Activated T-cell treated with anti-CD3 and anti-CD28 coated beads, Interleukin-2, amount 50 U/mL, for 4 hours (primary cell): ENCODE results near the gene GMCL1. TPM values are rescaled to one million over a fixed set of nuclear protein-coding genes. Genes with fewer than 3 reads are reported as not detected.
"Not testable (repeated sequence)": the region's sequence is repeated elsewhere in the genome, so short reads cannot be mapped to it uniquely, and the experiment has no call there.

ENCODE experiments used
- ATAC-seq, 2 donors: fragments of 200-7000 bp; cut with Tn5 transposase; one replicate each; pipeline ENCODE4 v1.10.0; 2021
- DNase-seq: peaks from one replicate; pipeline ENCODE4 v3.0.0-alpha.2; 2020
- H3K27me3 Mint-ChIP-seq: one replicate; pipeline ENCODE4 v1.8.0; 2021; ENCODE audit warnings: low read depth, mixed read lengths
- H3K36me3 Mint-ChIP-seq: one replicate; pipeline ENCODE4 v1.8.0; 2022; ENCODE audit warnings: mixed read lengths; ENCODE audit not compliant: insufficient read depth
- H3K4me1 Mint-ChIP-seq: one replicate; pipeline ENCODE4 v1.8.0; 2021; ENCODE audit warnings: low read depth, mixed read lengths
- H3K4me3 Mint-ChIP-seq: one replicate; pipeline ENCODE4 v1.8.0; 2021; ENCODE audit warnings: mild to moderate bottlenecking, moderate library complexity, mixed read lengths
- H3K9me3 Mint-ChIP-seq: one replicate; pipeline ENCODE4 v1.8.0; 2021; ENCODE audit warnings: mixed read lengths
- total RNA-seq, 3 donors: library from RNA; stranded (reverse); gene quantifications; one replicate each; pipeline ENCODE4 v1.2.1, GENCODE V29; 2021

GMCL1 gene
- total RNA-seq, 3 donors from 2014 or later = 10.4 to 16.4 (median 12.3) TPM

DNA sequence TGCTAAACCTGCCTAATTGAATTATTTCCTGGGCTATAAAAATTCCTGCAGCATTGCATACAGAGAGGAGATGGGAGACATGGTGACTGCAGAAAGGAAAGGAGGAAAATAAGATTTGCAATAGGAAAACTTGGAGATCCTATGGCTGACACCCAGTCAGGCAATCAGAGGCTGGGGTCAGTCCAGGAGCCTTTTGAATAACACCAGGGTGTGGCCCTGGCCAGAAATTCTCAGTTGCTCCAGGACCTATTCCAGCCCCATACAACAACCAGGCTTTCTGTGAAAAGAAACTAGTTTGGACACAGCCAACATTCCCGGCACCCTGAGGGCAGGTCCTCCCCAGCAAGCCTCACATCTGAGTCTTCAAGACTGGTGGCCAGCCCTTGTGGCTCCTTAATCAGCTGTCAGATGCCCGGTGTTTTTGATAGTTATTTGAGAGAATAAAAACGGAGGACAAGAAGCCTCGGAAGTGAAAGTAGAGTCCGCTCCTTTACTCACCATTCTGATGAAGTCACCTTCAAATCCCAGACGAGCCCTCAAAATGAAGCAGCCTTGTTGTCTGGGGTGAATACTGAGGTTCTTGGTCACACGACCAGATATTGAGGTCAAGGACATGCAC lies 31.1 kb upstream of the GMCL1 start:
- H3K36me3 Mint-ChIP-seq = peaks cover 3% of the 10 kb centered on the region
- no peaks in the 10 kb centered on the region for H3K27me3 Mint-ChIP-seq
- no peak overlapping the region for H3K4me3 Mint-ChIP-seq
- no peak for DNase-seq
- no peak for ATAC-seq
- no peaks in the 10 kb centered on the region for H3K9me3 Mint-ChIP-seq
- peaks cover 8% of the 10 kb centered on the region for H3K4me1 Mint-ChIP-seq

GRCh38 chr2:69798909-69799526 lies 30.4 kb upstream of the GMCL1 start:
- Mint-ChIP-seq H3K4me1 (peaks cover 12% of the 10 kb centered on the region), H3K4me3 (no peak overlapping the region), H3K9me3 (no peaks in the 10 kb centered on the region), H3K27me3 (no peaks in the 10 kb centered on the region), H3K36me3 (peaks cover 3% of the 10 kb centered on the region)
- DNase-seq (no peak), ATAC-seq (peak in 1 of 2 donors; percentile 28)

DNA sequence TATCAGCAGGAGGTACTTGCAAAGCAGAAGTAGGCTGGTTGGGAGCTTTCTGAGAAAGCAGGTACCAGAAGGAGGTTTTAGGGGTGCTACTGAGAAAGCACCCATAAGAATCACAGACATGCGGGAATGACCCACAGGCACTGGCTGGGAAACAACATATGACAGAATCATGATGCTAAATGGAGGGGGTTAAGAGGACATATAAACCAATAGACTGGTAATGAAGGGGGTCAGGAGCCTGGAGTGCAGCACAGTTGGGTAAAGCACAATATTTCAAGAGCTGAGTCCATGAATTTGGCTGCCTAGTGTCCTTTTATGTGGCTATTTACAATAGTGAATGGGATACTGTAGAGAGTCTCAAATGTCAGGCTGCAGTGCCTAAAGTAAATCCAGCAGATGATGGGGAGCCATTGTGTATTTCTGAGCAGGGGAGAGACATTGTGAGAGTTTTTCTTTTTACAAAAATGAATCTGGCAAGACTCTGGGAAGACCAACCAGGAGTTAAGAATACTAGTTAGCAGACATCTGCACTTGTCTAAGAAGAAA lies 27.6 kb upstream of the GMCL1 start:
- no peak for ATAC-seq
- no peak for DNase-seq
- H3K9me3 Mint-ChIP-seq = no peaks in the 10 kb centered on the region
- H3K4me3 Mint-ChIP-seq = no peak overlapping the region
- H3K36me3 Mint-ChIP-seq = peaks cover 9% of the 10 kb centered on the region
- H3K4me1 Mint-ChIP-seq = peaks cover 20% of the 10 kb centered on the region
- H3K27me3 Mint-ChIP-seq = no peaks in the 10 kb centered on the region

GRCh38 chr2:69802781-69803367 lies 26.6 kb upstream of the GMCL1 start:
- not testable (repeated sequence) for H3K9me3 Mint-ChIP-seq, H3K36me3 Mint-ChIP-seq, H3K27me3 Mint-ChIP-seq, ATAC-seq, H3K4me3 Mint-ChIP-seq, DNase-seq
- H3K4me1 Mint-ChIP-seq = peaks cover 20% of the 10 kb centered on the region

- H3K4me1 Mint-ChIP-seq = peaks cover 16% of the 10 kb centered on the region
- ATAC-seq (no peak), DNase-seq (no peak)
- peaks cover 9% of the 10 kb centered on the region for H3K36me3 Mint-ChIP-seq
- no peak overlapping the region for H3K4me3 Mint-ChIP-seq
- no peaks in the 10 kb centered on the region for H3K9me3 Mint-ChIP-seq
- H3K27me3 Mint-ChIP-seq = no peaks in the 10 kb centered on the region
Measured at GRCh38 chr2:69804416-69804815, 25.0 kb upstream of the GMCL1 start.

DNA sequence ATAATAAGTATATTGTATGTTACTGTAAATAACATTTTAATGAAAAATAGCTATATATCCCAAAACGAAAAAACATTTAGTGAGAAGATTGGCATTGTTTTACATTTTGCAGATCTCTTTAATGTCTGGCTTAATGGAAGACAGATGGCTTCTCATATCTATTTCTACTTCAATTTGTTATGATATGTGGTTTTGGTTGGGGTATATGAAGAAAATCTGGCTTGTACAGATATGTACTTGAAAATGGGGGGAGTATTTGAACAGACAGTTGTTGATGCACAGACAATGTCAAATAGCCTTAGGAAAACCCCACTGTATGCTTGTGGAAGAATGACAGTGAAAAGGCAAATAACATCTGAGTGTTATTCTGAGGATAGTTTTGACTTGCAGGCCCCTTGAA lies 23.6 kb upstream of the GMCL1 start:
- Mint-ChIP-seq H3K4me1 (peaks cover 16% of the 10 kb centered on the region), H3K9me3 (no peaks in the 10 kb centered on the region), H3K27me3 (no peaks in the 10 kb centered on the region), H3K4me3 (no peak overlapping the region), H3K36me3 (peaks cover 6% of the 10 kb centered on the region)
- DNase-seq (no peak), ATAC-seq (no peak)

DNA sequence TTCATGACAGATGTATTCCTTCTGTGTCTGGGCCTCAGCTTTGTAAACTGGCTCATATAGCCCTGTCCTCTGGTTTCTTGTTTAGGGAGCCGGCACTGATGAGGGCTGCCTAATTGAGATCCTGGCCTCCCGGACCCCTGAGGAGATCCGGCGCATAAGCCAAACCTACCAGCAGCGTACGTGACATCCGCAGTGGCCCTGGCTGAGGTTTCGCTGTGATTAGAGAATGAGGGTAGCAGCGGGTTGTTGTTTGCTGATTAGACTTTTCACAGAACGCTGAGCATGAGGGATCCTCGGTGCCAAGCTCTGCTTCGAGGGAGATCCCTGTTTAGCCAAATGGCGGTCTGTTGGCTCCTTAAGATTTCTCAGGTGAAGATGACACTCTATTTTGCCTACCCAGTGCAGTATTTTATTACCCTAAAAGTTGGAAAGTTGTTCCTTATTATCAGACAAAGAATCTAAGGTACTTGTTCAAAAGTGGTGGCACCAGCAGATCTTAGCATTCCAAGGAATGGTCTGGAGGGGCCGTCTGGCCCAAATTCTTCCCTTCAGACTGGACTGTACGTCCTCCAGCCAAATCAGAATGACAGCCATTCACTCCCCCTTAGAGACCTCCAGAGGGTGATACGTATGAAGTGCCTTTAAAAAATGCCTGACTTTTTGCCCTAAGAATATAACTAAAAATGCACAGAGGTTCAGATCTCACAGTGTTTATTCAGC lies 21.5 kb upstream of the GMCL1 start:
- no peak for ATAC-seq
- Mint-ChIP-seq H3K4me3 (no peak overlapping the region), H3K36me3 (peaks cover 10% of the 10 kb centered on the region), H3K27me3 (no peaks in the 10 kb centered on the region), H3K9me3 (no peaks in the 10 kb centered on the region), H3K4me1 (peaks cover 15% of the 10 kb centered on the region)
- DNase-seq = no peak

DNA sequence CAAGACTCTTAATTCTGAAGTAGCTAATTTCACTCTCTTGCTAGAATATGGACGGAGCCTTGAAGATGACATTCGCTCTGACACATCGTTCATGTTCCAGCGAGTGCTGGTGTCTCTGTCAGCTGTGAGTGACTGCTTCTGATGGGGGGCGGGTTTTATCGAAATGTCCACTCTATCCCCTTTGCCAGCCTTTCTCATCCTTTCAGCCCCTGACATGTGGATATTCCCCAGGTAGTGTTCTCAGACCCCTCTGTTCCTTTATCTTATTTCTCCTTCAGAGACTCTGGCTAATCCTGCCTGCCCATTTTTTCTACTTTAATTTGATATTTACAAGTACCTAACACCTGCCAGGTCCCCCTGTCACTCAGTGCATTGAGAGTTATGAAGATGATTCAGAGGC lies 18.9 kb upstream of the GMCL1 start:
- no peaks in the 10 kb centered on the region for H3K9me3 Mint-ChIP-seq
- DNase-seq = no peak
- no peak overlapping the region for H3K4me3 Mint-ChIP-seq
- no peaks in the 10 kb centered on the region for H3K4me1 Mint-ChIP-seq
- H3K27me3 Mint-ChIP-seq = no peaks in the 10 kb centered on the region
- H3K36me3 Mint-ChIP-seq = peaks cover 7% of the 10 kb centered on the region
- ATAC-seq = no peak

- no peaks in the 10 kb centered on the region for H3K27me3 Mint-ChIP-seq
- ATAC-seq (no peak), DNase-seq (no peak)
- no peaks in the 10 kb centered on the region for H3K9me3 Mint-ChIP-seq
- H3K36me3 Mint-ChIP-seq = peaks cover 7% of the 10 kb centered on the region
- H3K4me1 Mint-ChIP-seq = no peaks in the 10 kb centered on the region
- H3K4me3 Mint-ChIP-seq = no peak overlapping the region
Measured at GRCh38 chr2:69811018-69811417, 18.4 kb upstream of the GMCL1 start.

DNA sequence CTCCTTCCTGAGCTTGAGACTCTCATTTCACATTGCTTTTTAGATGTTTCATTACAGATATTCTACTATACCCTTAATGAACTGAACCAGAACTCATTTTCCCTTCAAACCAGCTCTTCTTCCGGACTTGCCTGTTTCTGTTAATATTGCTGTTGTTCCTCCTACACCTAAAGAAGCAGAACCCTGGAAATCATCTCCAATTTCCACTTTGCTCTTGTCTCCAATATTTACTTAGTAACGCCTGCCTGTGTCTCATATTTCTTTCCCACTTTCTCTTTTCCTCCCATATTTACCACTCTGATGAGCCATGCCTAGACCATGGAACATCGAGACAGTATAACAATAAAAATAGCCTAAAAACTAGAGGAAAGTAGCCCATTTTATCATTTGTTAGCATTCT lies 17.9 kb upstream of the GMCL1 start:
- H3K9me3 Mint-ChIP-seq = no peaks in the 10 kb centered on the region
- no peak overlapping the region for H3K4me3 Mint-ChIP-seq
- ATAC-seq (no peak), DNase-seq (no peak)
- H3K4me1 Mint-ChIP-seq = peaks cover 2% of the 10 kb centered on the region
- peaks cover 4% of the 10 kb centered on the region for H3K36me3 Mint-ChIP-seq
- H3K27me3 Mint-ChIP-seq = no peaks in the 10 kb centered on the region

DNA sequence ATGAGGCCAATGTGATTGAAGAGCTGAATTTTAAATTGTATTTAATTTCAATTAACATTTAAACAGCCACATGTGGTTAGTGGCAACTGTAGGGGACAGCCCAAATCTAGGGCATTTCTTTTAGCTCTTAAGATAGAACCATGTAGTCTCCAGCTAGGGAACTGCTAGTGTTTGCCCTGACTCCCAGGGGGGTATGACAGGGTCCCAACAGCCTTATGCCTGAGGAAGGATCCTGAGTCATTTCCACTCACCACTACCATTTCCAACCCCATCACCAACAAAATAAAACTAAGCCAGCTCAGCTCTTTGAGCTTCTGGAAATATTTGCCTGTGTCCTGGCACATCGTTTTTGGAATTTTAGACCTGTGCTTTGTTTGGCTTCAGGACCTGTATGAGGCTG lies 13.7 kb upstream of the GMCL1 start:
- no peak overlapping the region for H3K4me3 Mint-ChIP-seq
- H3K9me3 Mint-ChIP-seq = no peaks in the 10 kb centered on the region
- H3K4me1 Mint-ChIP-seq = peaks cover 6% of the 10 kb centered on the region
- ATAC-seq = no peak
- DNase-seq = no peak
- H3K27me3 Mint-ChIP-seq = no peaks in the 10 kb centered on the region
- H3K36me3 Mint-ChIP-seq = peaks cover 7% of the 10 kb centered on the region

GRCh38 chr2:69816923-69817542 lies 12.4 kb upstream of the GMCL1 start:
- H3K27me3 Mint-ChIP-seq = no peaks in the 10 kb centered on the region
- H3K9me3 Mint-ChIP-seq = no peaks in the 10 kb centered on the region

GRCh38 chr2:69817729-69818501 lies 11.5 kb upstream of the GMCL1 start:
- Mint-ChIP-seq H3K36me3 (peaks cover 5% of the 10 kb centered on the region), H3K9me3 (no peaks in the 10 kb centered on the region), H3K4me3 (no peak overlapping the region), H3K27me3 (no peaks in the 10 kb centered on the region), H3K4me1 (peaks cover 6% of the 10 kb centered on the region)
- DNase-seq (no peak), ATAC-seq (no peak)

More at GRCh38 chr2:69816923-69817542, 12.4 kb upstream of the GMCL1 start:
- DNase-seq (peak; percentile 70), ATAC-seq (peak; percentile 60 to 72)
- Mint-ChIP-seq H3K4me3 (no peak overlapping the region), H3K36me3 (peaks cover 3% of the 10 kb centered on the region), H3K4me1 (peaks cover 6% of the 10 kb centered on the region)
